ENCODE data around the gene GORASP1.

The GORASP1 gene

DNA sequence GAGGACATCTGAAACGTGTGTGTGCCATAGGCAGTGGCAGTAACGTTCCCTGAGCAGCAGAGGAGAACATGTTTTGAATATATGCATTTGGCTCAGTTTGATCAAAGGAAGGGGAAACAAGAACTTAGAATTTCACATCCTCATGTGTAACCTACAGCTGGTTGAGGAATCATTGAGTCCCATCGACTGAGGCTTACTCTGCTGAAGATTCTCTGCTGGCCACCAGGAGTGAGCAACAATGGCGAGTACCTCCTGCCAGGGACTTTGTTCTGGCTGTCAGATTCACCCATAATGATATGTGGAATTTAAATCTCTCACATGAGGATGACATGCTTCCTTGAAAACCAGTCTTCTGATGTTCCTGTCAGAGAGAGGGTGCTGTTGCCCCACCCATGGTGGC is 21.3 kb downstream of the GORASP1 start:
- Histone ChIP-seq H3K4me3 (ENCODE audit: low read depth, low read length) (no peak overlapping the region), H3K36me3 (peaks cover 48% of the 10 kb centered on the region), H3K27ac (no peak overlapping the region)

DNA sequence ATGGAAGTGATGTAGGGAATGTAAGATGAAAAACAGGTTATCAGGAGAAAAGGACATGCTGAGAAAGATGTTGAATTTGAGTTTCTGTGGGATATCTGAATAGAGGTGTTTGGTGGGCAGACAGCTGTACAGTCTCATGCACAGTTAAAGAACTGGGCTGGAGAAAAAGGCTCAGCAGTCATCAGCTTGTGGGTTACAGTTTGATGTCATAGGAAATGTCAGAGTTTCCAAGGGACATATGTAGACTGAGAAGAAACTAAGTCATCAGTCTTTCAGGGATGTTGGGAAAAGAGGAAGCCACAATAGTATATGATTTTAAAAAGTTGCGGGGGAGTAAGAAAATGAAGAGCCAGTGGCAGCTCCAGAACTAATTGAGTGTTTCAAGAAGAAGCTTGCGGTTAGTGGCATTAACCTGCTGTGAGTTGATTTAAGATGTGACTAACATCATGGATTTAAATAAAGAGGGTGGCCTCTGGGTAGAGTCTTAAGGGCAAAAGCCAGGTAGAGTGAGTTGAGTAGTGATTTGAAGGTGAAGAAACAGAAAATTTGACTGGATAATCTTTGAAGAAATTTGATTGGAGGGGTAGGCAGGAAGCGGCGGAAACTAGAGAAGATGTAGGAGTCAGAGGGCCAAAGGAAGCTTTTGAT is 24.6 kb downstream of the GORASP1 start:
- Histone ChIP-seq H3K9me3 (ENCODE audit: severe bottlenecking) (no peaks in the 10 kb centered on the region), H3K36me3 (peaks cover 39% of the 10 kb centered on the region)
- TF ChIP-seq, protein P1, sequence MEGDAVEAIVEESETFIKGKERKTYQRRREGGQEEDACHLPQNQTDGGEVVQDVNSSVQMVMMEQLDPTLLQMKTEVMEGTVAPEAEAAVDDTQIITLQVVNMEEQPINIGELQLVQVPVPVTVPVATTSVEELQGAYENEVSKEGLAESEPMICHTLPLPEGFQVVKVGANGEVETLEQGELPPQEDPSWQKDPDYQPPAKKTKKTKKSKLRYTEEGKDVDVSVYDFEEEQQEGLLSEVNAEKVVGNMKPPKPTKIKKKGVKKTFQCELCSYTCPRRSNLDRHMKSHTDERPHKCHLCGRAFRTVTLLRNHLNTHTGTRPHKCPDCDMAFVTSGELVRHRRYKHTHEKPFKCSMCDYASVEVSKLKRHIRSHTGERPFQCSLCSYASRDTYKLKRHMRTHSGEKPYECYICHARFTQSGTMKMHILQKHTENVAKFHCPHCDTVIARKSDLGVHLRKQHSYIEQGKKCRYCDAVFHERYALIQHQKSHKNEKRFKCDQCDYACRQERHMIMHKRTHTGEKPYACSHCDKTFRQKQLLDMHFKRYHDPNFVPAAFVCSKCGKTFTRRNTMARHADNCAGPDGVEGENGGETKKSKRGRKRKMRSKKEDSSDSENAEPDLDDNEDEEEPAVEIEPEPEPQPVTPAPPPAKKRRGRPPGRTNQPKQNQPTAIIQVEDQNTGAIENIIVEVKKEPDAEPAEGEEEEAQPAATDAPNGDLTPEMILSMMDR (IDR thresholded peaks at IDR 0.05; ENCODE audit: low read depth, low read length): no peak

More for the DNA sequence above, 21.3 kb downstream of the GORASP1 start:
- no peaks in the 10 kb centered on the region for H3K27me3 ChIP-seq (ENCODE audit: insufficient read depth, low read depth, severe bottlenecking)
- TF ChIP-seq, protein P1 (IDR thresholded peaks at IDR 0.05; ENCODE audit: low read depth, low read length): no peak
- no peak for DNase-seq
- H3K9me3 ChIP-seq (ENCODE audit: severe bottlenecking): no peaks in the 10 kb centered on the region

DNA sequence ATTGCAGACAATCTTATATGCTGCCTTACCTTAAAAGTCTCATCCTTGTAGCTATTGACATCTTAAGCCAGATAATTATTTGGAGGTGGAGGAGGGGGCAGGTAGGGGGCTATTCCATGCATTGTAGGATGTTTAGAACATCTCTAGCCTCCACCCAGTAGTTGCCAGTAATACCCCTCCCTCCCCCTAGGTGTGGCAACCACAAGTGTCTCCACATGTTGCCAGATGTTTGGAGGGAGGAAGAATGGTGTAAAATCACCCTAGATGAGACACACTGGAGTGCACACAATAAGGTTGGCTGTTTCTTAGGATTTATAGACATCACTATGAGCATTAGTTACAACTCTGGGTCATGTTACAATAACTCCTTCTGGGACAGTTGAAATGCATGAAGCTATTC is 27.4 kb downstream of the GORASP1 start:
- TF ChIP-seq, protein P1 (IDR thresholded peaks at IDR 0.05; ENCODE audit: low read depth, low read length): no peak
- Histone ChIP-seq H3K27ac (no peak overlapping the region), H3K4me3 (ENCODE audit: low read depth, low read length) (no peak overlapping the region), H3K36me3 (peaks cover 46% of the 10 kb centered on the region), H3K9me3 (ENCODE audit: severe bottlenecking) (no peaks in the 10 kb centered on the region), H3K27me3 (ENCODE audit: insufficient read depth, low read depth, severe bottlenecking) (no peaks in the 10 kb centered on the region)
- no peak for DNase-seq

More for the DNA sequence above, 24.6 kb downstream of the GORASP1 start:
- Histone ChIP-seq H3K27ac (no peak overlapping the region), H3K27me3 (ENCODE audit: insufficient read depth, low read depth, severe bottlenecking) (no peaks in the 10 kb centered on the region), H3K4me3 (ENCODE audit: low read depth, low read length) (no peak overlapping the region)
- no peak for DNase-seq

DNA sequence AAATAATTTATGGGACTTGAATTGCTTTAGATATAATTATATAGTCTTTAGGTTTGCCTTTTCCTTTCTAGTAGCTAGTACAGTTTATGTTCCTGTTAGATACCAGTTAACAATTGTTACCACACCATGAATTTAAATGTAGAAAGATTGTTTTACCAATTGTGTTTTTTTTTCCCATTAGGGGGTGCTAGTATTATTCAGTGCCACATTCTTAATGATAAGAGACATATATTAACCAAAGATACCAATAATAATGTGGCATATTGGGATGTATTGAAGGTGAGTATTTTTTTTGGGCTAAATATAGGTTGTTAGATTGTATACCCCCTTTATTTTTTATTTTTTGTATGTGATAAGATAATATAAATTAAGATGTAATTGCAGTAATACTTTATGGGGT is 27.9 kb downstream of the GORASP1 start:
- H3K9me3 ChIP-seq (ENCODE audit: severe bottlenecking): no peaks in the 10 kb centered on the region
- no peak overlapping the region for H3K4me3 ChIP-seq (ENCODE audit: low read depth, low read length)
- H3K27me3 ChIP-seq (ENCODE audit: insufficient read depth, low read depth, severe bottlenecking): no peaks in the 10 kb centered on the region
- no peak for DNase-seq
- H3K27ac ChIP-seq: no peak overlapping the region
- H3K36me3 ChIP-seq: peaks cover 44% of the 10 kb centered on the region
- TF ChIP-seq, protein P1 (IDR thresholded peaks at IDR 0.05; ENCODE audit: low read depth, low read length): no peak

DNA sequence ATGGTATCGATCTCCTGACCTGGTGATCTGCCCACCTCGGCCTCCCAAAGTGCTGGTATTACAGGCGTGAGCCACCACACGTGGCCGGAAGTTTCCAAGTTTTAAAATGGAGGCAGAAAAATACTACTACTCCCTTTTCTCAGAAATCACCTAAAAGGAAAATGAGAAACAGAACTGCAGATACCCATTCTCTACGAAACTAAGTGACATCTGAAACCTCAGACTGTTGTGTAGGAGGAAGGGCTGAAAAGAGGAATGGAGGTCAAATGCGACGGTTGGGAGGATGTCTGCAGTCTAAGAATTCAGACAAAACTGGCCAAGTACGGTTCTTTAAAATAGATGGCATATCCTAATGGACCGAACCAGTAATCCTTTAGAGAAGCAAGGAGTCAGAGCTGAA is 31.5 kb downstream of the GORASP1 start:
- Histone ChIP-seq H3K27me3 (ENCODE audit: insufficient read depth, low read depth, severe bottlenecking) (no peaks in the 10 kb centered on the region), H3K4me3 (ENCODE audit: low read depth, low read length) (no peak overlapping the region), H3K27ac (no peak overlapping the region), H3K36me3 (peaks cover 52% of the 10 kb centered on the region), H3K9me3 (ENCODE audit: severe bottlenecking) (no peaks in the 10 kb centered on the region)
- TF ChIP-seq, protein P1 (IDR thresholded peaks at IDR 0.05; ENCODE audit: low read depth, low read length): no peak
- DNase-seq: no peak

DNA sequence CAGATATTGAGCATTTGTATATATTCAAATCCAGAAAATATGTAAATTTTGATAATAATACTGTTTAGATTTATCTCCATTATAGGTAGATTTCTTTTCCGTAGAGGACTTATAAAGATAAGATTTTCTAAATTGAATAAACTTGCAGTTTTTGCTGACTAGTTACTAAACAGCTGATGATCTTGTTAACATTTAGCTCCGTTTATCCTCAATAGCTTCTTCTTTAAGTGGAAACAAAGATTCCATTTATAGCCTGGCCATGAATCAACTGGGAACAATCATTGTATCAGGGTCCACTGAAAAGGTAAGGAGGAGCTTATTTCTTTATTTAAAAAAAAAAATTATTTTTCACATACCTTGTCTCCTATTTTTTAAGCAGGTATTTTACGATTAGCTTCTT is 38.9 kb downstream of the GORASP1 start:
- DNase-seq: no peak
- TF ChIP-seq, protein P1 (IDR thresholded peaks at IDR 0.05; ENCODE audit: low read depth, low read length): no peak
- Histone ChIP-seq H3K27me3 (ENCODE audit: insufficient read depth, low read depth, severe bottlenecking) (no peaks in the 10 kb centered on the region), H3K4me3 (ENCODE audit: low read depth, low read length) (no peak overlapping the region), H3K27ac (no peak overlapping the region), H3K9me3 (ENCODE audit: severe bottlenecking) (no peaks in the 10 kb centered on the region), H3K36me3 (peaks cover 42% of the 10 kb centered on the region)
